Naive thymus-derived CD8-positive, alpha-beta T cell (primary cell): ENCODE data around the gene SUPT4H1. TPM values are rescaled to one million over a fixed set of nuclear protein-coding genes. Genes with fewer than 3 reads are reported as not detected.

ENCODE experiments used
- ATAC-seq, 2 donors: fragments of 150-1000 bp; cut with Tn5 transposase in 1 of 2; sonication (Bioruptor Pico), chemical (Tn5 transposase) in 1 of 2; 1 replicate in 1 of 2; 2 replicates in 1 of 2; pipeline ENCODE4 v1.10.0; 2021; ENCODE audit warnings: mild to moderate bottlenecking in 2 of 2, moderate library complexity in 2 of 2
- POLR2A ChIA-PET: fragments of 350-600 bp; sonication (Branson Sonifier 250); formaldehyde crosslinking; loops from one replicate; lab custom pipeline; 2021; ENCODE audit warnings: antibody characterized with exemption; lab: Charles Lee
- DNase-seq, 10 donors: peaks; one replicate each; pipeline versions ENCODE4 v3.0.0 to v3.0.0-alpha.2; 2020 to 2022
- H3K27ac Mint-ChIP-seq, 10 donors: one replicate each; pipeline ENCODE4 v1.8.0; 2020 to 2022; ENCODE audit warnings: mild to moderate bottlenecking in 10 of 10, mixed read lengths in 10 of 10, moderate library complexity in 4 of 10, inconsistent platforms in 1 of 10
- H3K27me3 Mint-ChIP-seq, 5 donors: one replicate each; pipeline ENCODE4 v1.8.0; 2021 to 2022; ENCODE audit warnings: mixed read lengths in 5 of 5
- H3K36me3 Mint-ChIP-seq, 3 donors: one replicate each; pipeline ENCODE4 v1.8.0; 2020 to 2022; ENCODE audit warnings: mixed read lengths in 3 of 3, mild to moderate bottlenecking in 2 of 3, inconsistent platforms in 1 of 3
- H3K4me1 Mint-ChIP-seq, 4 donors: one replicate each; pipeline ENCODE4 v1.8.0; 2021 to 2022; ENCODE audit warnings: mixed read lengths in 4 of 4
- H3K4me3 Mint-ChIP-seq, 10 donors: one replicate each; pipeline ENCODE4 v1.8.0; 2020 to 2022; ENCODE audit warnings: mild to moderate bottlenecking in 10 of 10, mixed read lengths in 10 of 10, moderate library complexity in 6 of 10, inconsistent platforms in 1 of 10
- H3K9me3 Mint-ChIP-seq, 9 donors: one replicate each; pipeline ENCODE4 v1.8.0; 2020 to 2022; ENCODE audit warnings: mixed read lengths in 9 of 9, mild to moderate bottlenecking in 3 of 9, inconsistent platforms in 1 of 9, moderate library complexity in 1 of 9
- polyA plus RNA-seq, 3 donors: library from polyadenylated mRNA; unstranded; fragments of 300-500 nt; fragmentation: Illumina TruSeq; gene quantifications; one replicate each; pipeline ENCODE4 v1.2.3, GENCODE V29; 2021
- total RNA-seq, 8 experiments: library from RNA in 2 of 8; stranded (reverse) in 2 of 8; gene quantifications; one replicate each; pipeline ENCODE4 v1.2.3 and lab custom pipeline; 2021 to 2026

The SUPT4H1 gene
- total and polyA plus RNA-seq, 5 experiments from 2014 or later: 58.2 to 97.4 (median 65.9) TPM

DNA sequence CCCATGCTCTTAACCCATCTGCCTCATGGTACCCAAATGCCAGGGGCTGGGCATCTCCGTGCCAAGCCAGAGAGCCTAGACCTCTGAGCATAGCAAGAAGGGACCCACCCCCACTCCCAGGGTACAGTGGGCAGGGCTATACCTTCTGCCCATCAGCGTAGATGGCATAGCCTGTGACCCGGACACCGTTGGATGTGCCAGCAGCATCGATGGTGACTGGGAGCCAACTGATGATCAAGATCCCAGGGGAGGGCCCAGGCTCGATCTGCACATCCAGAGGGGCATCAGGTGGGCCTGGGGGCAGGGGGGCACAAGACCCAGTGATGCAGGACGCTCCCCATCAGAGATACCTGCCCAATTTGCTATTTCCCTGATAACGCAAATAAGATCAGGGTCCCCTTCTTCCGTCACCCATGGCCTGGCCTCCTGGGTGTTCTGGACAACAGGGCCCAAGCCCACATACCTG, 40.5 kb downstream of the SUPT4H1 start:
- Mint-ChIP-seq H3K27ac (no peak overlapping the region), H3K36me3 (peaks cover 0 to 13% (median 5%) of the 10 kb centered on the region in 3 donors), H3K9me3 (no peaks in the 10 kb centered on the region), H3K4me3 (no peak overlapping the region), H3K4me1 (no peaks in the 10 kb centered on the region), H3K27me3 (no peaks in the 10 kb centered on the region)
- POLR2A ChIA-PET: interaction anchor here (0.6 to 1.7 kb wide), 3 partner anchors 16 to 64 kb away, joined by 3 to 6 read pairs (median 5); no protein-coding TSS in a partner anchor
- ATAC-seq (no peak), DNase-seq (peak in 1 of 10 donors; percentile 57)

DNA sequence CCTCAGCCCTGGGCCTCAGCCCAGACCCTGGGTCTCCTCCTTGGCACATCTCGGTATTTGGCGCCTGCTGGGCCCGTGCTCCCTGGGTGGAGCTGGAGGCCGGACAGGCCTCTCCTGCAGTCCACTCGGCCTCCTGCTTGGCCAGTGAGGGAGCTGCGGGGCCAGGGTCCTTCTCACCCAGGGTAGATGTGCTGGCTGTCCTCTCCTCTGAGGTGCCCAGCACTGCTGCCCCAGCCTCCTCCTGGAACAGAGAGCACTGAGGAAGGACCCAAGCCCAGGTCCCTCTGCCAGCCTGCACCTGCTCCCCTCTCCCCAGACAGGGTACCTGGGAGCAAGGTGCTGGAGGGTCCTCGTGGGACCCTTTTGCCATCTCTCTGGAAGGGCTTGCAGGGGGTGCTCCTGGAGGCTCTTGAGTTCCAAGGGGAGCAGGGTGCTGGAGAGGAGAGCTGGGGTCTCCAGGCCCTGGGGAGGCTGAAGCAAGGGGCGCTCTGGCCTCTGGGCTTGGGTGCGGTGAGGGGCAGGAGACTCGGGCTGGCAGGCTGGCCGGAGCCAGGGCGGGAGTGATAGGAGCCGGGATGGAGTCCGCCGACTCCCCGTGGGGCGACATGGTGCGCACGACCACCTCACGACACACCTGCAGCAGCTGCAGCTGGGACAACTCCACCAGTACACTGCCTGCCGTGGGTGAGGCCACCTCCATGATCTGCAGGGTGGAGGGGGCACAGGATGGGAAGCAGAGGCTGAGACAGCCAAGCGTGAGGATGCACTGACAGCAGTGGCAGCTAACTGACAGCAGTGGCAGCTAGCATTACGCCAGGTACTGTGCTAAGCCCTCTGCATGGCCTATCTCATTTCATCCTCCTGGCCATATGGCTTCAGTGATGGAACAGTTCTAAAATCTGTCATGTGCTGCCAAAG, 41.2 kb downstream of the SUPT4H1 start:
- POLR2A ChIA-PET: no interaction called here
- no peak overlapping the region for H3K4me3 Mint-ChIP-seq
- no peaks in the 10 kb centered on the region for H3K27me3 Mint-ChIP-seq
- peaks cover 0 to 13% (median 5%) of the 10 kb centered on the region in 3 donors for H3K36me3 Mint-ChIP-seq
- H3K9me3 Mint-ChIP-seq: no peaks in the 10 kb centered on the region
- DNase-seq (peak in 1 of 10 donors; percentile 16), ATAC-seq (no peak)
- H3K27ac Mint-ChIP-seq: no peak overlapping the region
- H3K4me1 Mint-ChIP-seq: no peaks in the 10 kb centered on the region

DNA sequence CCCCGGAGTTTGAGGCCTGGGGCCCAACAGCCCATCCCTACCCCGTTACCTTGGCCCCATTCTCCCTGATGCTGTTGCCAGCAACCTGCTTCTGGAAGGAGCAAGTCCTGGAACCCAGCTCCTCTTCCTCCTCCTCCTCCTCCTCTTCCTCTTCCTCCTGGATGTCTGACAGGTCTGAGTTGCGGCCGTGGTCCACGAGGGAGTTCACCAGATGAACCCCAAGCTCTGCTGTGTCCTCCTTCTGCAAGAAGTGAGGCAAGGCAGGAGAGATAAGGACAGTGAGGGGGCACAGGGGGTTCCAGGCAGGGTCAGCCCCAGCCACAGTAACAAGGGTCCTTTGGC, 42.1 kb downstream of the SUPT4H1 start:
- POLR2A ChIA-PET: no interaction called here
- ATAC-seq: no peak
- no peaks in the 10 kb centered on the region for H3K9me3 Mint-ChIP-seq
- H3K27me3 Mint-ChIP-seq: no peaks in the 10 kb centered on the region
- no peak overlapping the region for H3K27ac Mint-ChIP-seq
- no peaks in the 10 kb centered on the region for H3K4me1 Mint-ChIP-seq
- H3K4me3 Mint-ChIP-seq: no peak overlapping the region
- H3K36me3 Mint-ChIP-seq: peaks cover 0 to 11% (median 5%) of the 10 kb centered on the region in 3 donors
- no peak for DNase-seq

DNA sequence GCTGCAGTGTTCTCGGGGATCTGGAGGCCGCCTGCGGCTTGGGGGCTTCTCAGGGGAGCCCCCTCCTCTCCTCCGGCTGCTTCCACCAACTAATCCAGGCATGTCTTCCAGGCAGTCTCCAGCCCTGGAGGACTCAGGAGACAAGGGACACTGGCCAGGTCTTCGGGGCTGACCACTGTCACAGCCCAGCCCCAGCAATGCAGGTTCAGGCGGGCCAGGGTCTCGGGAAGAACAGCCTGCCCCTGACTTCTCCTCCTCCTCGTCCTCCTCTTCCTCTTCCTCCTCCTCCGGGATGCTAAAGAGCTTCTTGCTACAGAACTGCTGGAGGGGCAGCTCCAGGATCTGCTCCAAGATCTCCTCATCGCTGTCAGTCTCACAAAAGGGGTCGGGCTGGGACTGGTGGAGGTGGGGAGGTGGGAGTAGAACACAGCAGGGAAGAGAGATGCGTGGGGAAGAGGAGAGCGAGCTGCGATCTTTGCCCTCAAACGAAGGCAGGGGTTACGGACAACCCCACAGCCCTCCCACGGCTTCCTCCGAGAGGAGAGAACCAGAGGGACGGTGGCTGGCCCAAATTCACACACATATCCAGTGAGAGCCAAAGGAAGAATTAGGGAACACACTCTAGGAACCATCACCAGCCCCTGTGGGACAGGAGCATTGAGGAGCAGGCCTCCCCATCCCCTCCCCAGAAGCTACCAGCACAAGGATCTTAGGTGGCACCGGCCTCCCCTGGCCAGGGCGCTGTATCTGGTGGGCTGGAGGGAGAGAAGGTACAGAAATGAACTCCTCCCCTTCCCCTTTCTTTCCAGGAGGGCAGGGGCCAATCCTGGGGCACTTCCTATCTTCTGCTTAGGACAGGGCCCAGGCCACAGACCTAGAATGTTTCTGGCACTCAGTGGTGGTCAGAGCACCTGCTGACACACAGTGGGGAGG, 42.8 kb downstream of the SUPT4H1 start:
- H3K36me3 Mint-ChIP-seq: peaks cover 0 to 8% (median 5%) of the 10 kb centered on the region in 3 donors
- POLR2A ChIA-PET: interaction anchor here (1.8 kb wide), 1 partner anchor 43 kb away, joined by 5 read pairs; the partner anchor contains the start of gene SUPT4H1

DNA sequence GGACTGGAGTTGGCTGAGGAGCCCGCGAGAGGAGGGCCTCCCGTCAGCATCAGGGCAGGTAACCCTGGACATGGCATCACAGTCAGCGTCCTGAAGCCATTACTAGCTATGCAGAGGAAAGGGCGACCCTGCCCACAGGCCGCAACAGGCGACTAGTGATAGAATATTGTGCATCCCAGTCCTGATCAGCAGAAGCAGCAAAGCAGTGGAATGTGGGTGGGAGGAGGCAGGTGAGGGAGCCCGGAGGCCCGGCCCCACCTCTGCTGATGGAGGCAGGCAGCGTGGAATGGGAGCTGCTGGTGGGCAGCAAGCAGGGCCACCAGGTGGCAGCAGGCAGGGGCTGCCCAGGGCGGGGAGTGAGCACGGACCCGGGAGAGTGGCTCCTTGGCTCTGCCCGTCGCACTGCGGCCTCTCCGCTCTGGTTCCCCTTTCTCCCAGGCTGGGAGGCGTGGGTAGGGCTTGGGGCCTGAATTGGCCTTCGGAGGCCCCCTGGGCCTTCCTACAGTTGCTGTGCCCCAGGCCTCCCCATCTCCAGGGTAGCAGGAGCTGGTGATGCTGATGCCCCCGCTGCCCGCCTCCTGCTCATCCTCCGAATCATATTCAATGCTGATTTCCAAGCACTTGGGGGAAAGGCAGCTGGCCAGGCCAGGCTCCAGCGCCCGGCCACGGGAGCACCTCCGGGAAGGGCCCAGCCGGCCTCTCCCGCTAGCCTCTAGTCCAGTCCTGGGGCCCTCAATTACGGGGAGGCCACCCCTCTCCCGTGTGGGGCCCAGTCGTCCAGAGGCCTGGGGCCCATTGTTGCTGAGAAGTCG, 43.6 kb downstream of the SUPT4H1 start:
- Mint-ChIP-seq H3K9me3 (no peaks in the 10 kb centered on the region), H3K36me3 (peaks cover 0 to 7% (median 5%) of the 10 kb centered on the region in 3 donors), H3K4me1 (peaks cover 0 to 7% (median 6%) of the 10 kb centered on the region in 4 donors), H3K27ac (peak overlapping the region in 1 of 10 donors; percentile 5), H3K4me3 (no peak overlapping the region), H3K27me3 (no peaks in the 10 kb centered on the region)
- ATAC-seq (no peak), DNase-seq (peak in 1 of 10 donors; percentile 16)
- POLR2A ChIA-PET: interaction anchor here (1.0 to 1.8 kb wide), 2 partner anchors 24 to 43 kb away, joined by 3 to 5 read pairs; partner anchors contain the start of gene SUPT4H1

More for the DNA sequence above, 42.8 kb downstream of the SUPT4H1 start:
- Mint-ChIP-seq H3K27ac (peak overlapping the region in 1 of 10 donors; percentile 53), H3K27me3 (no peaks in the 10 kb centered on the region), H3K9me3 (no peaks in the 10 kb centered on the region), H3K4me1 (peaks cover 0 to 3% (median 3%) of the 10 kb centered on the region in 4 donors), H3K4me3 (no peak overlapping the region)
- ATAC-seq: no peak
- DNase-seq: no peak

DNA sequence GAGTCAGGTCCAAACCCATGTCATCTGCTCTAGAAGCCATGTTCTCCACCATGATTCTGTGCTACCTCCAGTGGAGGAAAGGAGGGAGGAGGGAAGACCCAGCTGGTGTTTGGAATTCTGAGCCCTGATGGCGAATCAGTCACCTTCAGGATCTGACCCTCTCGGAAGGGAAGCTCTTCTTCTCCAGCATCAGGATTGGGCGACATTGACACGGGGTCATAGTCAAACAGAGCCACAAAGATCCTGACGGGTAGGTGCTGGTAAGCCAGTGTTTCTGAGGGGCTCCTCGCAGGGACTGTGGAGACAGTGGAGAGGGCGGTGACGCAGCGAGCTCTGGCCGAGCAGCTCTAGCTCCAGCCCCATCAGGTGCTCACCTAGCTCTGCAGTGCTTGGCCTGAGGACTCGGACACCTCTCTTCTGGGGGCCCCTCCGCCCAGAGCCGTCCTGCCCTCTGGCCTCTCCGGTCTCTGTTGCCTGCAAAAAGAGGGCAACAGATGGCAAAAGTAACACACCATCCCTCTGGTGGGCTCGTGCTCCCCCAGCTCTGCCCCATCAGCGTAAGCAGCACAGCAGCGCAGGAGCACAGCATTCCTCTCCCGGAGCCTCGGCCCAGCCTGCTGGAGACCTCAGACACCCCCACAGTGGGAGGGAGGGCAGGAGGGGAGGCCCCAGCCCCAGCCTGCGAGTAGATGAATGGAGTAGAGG, 44.4 kb downstream of the SUPT4H1 start:
- peaks cover 0 to 7% (median 6%) of the 10 kb centered on the region in 4 donors for H3K4me1 Mint-ChIP-seq
- H3K36me3 Mint-ChIP-seq: peaks cover 0 to 7% (median 5%) of the 10 kb centered on the region in 3 donors
- no peaks in the 10 kb centered on the region for H3K27me3 Mint-ChIP-seq
- no peak overlapping the region for H3K4me3 Mint-ChIP-seq
- no peak overlapping the region for H3K27ac Mint-ChIP-seq
- DNase-seq: peak in 1 of 10 donors; percentile 12
- POLR2A ChIA-PET: interaction anchor here (1.0 to 1.8 kb wide), 2 partner anchors 25 to 44 kb away, joined by 3 to 5 read pairs; partner anchors contain the start of gene SUPT4H1
- no peaks in the 10 kb centered on the region for H3K9me3 Mint-ChIP-seq
- no peak for ATAC-seq

DNA sequence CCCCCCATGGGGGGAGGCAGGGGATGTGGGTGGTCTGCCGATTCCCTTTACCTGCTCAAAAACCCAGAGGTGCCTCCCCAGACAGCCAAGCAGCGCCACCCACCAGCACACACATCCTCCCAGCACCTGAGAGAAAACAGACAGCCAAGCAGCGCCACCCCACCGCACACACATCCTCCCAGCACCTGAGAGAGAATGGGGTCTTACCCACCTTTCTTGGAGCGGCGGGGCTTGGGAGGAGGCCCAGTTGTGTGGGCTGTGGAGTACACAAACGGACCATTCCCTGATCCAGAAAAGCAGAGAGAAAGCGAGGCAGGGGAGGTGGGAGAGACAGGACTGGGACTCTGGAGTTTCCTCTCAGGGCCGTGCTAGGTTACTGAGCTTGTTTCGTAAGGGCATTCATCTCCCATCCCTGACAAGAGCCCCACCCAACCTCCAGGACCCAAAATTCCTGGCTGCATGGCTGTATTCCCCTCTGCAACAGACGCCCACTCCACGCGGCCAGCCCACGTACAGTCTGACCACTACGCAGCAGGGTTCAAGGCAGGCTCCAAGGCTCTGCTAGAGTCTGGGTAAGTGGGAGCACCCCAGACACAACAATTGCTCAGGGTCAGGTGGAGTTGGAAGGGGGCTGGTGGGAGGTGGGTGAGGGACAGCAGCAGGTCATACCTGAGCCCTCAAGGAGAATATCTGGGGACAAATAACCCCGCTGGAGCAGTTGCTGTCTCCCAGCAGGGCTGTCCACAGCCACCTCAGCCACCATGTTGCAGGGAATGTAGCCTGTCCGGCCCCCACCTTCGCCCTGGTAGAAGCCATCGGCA, 45.7 kb downstream of the SUPT4H1 start:
- DNase-seq (no peak), ATAC-seq (no peak)
- Mint-ChIP-seq H3K27ac (no peak overlapping the region), H3K4me3 (no peak overlapping the region), H3K27me3 (no peaks in the 10 kb centered on the region), H3K9me3 (no peaks in the 10 kb centered on the region), H3K36me3 (peaks cover 0 to 7% (median 5%) of the 10 kb centered on the region in 3 donors), H3K4me1 (peaks cover 0 to 7% (median 6%) of the 10 kb centered on the region in 4 donors)
- POLR2A ChIA-PET: interaction anchor here (1.5 kb wide), 2 partner anchors 11 to 38 kb away, joined by 3 to 4 read pairs; no protein-coding TSS in a partner anchor

DNA sequence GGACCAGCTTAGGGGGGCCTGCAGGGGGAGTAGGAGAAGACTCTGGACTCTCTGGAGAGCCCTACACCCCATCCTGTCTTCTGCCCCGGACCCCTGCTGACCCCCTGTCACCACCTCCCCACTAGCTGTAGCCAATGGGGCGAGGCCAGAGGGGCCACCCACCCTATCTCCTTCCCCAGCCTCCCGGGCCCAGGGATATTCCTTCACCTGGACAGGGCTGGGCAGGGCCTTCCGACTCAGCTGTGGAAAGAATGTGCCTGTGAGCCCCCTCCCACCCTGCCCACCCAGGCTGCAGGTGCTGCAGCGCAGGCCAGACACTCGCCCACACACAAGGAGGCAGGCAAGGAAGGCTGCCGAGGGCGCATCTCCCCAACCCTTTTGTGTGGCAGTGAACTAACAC, 46.4 kb downstream of the SUPT4H1 start:
- no peak for ATAC-seq
- H3K27me3 Mint-ChIP-seq: no peaks in the 10 kb centered on the region
- H3K4me1 Mint-ChIP-seq: peaks cover 0 to 7% (median 6%) of the 10 kb centered on the region in 4 donors
- H3K9me3 Mint-ChIP-seq: no peaks in the 10 kb centered on the region
- peaks cover 0 to 7% (median 5%) of the 10 kb centered on the region in 3 donors for H3K36me3 Mint-ChIP-seq
- POLR2A ChIA-PET: interaction anchor here (1.2 to 1.5 kb wide), 3 partner anchors 11 to 39 kb away, joined by 3 to 4 read pairs (median 4); no protein-coding TSS in a partner anchor
- no peak overlapping the region for H3K4me3 Mint-ChIP-seq
- no peak for DNase-seq
- no peak overlapping the region for H3K27ac Mint-ChIP-seq

DNA sequence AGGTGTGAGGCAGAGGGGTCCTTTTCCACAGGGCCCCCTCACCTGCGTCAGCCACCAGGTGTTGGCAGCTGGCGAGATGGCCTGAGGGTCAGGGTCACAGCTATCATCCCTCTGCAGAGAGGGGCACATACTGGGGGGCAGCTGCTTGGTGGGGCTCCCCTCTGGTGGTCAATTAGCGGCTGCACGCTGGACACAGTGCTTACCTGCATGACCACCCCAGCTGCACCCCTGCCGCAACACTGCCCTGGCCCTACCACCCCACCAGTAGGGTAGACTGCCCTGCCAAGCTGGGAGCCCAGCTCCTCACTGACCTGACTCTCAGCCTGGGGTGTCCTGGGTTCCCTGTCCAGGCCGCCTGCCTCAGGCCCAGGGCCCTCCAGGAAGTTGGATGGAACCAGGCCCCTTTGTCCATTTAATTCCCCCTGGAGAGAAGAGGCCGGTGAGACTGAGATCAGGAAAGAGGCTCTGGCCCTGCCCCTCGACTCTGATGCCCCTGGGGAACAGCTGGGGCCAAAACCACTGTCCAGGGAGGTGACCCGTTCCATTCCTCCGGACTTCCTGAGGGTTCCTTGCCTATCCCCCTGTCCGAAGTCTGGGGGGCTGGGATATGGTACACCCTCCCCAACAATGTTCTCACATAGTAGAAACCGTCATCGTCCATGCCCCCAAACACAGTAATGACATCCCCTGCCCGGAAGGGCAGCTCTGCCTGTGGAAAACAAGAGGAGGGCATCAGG, 47.1 kb downstream of the SUPT4H1 start:
- DNase-seq (no peak), ATAC-seq (no peak)
- Mint-ChIP-seq H3K36me3 (peaks cover 0 to 6% (median 5%) of the 10 kb centered on the region in 3 donors), H3K27ac (peak overlapping the region in 2 of 10 donors; percentile 10 to 41), H3K4me1 (peaks cover 0 to 7% (median 6%) of the 10 kb centered on the region in 4 donors), H3K27me3 (no peaks in the 10 kb centered on the region), H3K4me3 (no peak overlapping the region), H3K9me3 (no peaks in the 10 kb centered on the region)
- POLR2A ChIA-PET: interaction anchor here (1.2 to 1.6 kb wide), 5 partner anchors 12 to 47 kb away, joined by 3 to 6 read pairs (median 4); partner anchors contain the start of gene SUPT4H1
